ENCODE data around the gene SPRY1.

The SPRY1 gene

DNA sequence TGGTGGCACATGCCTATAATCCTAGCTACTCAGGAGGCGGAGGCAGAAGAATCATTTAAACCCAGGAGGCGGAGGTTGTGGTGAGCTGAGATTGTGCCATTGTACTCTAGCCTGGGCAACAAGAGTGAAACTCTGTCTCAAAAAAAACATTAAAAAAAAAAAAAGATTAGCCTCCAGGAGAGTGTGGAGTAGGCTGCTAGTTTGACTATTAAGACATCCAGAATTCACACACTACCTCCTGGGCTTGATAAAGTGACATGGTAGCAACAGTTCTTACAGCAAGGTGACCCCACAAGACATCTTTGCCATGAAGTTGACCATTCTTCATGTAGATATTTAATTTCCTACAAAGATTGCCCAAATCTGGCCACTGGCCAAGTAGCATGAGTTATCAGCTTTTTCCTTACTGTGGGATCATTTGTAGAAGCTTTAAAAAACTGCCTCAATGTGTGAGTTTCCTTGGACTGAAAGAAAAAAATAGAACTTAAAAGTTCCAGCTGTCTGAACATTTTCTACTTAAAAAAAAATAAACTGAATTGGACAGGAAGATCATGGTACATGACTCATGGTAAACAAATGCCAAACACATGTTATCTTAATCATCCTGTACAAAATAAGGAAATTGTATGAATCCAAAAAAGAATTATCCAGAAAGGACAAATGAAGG lies 35.3 kb upstream of the SPRY1 start:
- no peaks in the 10 kb centered on the region for H3K9me3 Mint-ChIP-seq
- no peak for DNase-seq
- no peak overlapping the region for H3K27ac Mint-ChIP-seq
- H3K27me3 Mint-ChIP-seq: peaks cover 7% of the 10 kb centered on the region
- H3K36me3 Mint-ChIP-seq (ENCODE audit: low read depth): no peaks in the 10 kb centered on the region
- H3K4me1 Mint-ChIP-seq (ENCODE audit: low read depth): no peaks in the 10 kb centered on the region
- no peak overlapping the region for H3K4me3 Mint-ChIP-seq

DNA sequence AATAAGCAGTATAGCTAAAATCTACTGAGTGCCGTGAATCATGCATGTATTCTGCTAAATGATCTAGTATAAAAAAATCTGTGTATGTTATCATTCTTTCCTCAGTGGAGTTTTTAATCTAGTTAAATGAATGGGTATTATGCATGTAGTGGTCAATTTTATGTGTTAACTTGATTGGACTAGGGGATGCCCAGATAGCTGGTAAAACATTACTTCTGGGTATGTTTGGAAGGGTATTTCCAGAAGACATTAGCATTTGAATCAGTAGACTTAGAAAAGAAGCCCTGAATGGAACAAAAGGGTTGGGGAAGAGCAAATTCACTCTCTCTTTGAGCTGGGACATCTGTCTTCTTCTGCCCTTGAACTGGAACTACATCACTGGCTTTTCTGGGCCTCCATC lies 34.5 kb upstream of the SPRY1 start:
- Mint-ChIP-seq H3K36me3 (ENCODE audit: low read depth) (no peaks in the 10 kb centered on the region), H3K9me3 (no peaks in the 10 kb centered on the region), H3K27me3 (peaks cover 7% of the 10 kb centered on the region), H3K4me3 (no peak overlapping the region), H3K27ac (no peak overlapping the region), H3K4me1 (ENCODE audit: low read depth) (no peaks in the 10 kb centered on the region)
- no peak for DNase-seq

DNA sequence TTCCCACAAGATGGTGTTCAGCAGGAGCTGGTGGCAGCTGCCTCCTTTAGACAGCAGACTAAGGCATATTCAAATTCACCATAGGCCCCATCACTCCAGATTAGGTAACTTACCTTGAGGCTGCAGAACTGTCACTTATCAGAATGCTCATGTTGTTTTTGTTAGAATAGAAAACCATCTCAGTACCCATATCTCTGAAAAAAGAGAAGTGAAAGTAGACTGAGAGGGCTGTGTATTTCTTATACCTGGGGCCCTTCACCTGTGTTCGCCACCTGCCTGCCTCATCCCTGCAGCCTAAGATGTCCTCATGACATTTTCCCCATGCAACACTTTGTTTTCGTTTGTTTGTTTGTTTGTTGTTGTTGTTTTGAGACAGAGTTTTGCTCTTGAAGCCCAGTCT lies 32.9 kb upstream of the SPRY1 start:
- peaks cover 4% of the 10 kb centered on the region for H3K27me3 Mint-ChIP-seq
- no peak overlapping the region for H3K27ac Mint-ChIP-seq
- no peak overlapping the region for H3K4me3 Mint-ChIP-seq
- no peaks in the 10 kb centered on the region for H3K4me1 Mint-ChIP-seq (ENCODE audit: low read depth)
- no peaks in the 10 kb centered on the region for H3K9me3 Mint-ChIP-seq
- no peak for DNase-seq
- no peaks in the 10 kb centered on the region for H3K36me3 Mint-ChIP-seq (ENCODE audit: low read depth)

DNA sequence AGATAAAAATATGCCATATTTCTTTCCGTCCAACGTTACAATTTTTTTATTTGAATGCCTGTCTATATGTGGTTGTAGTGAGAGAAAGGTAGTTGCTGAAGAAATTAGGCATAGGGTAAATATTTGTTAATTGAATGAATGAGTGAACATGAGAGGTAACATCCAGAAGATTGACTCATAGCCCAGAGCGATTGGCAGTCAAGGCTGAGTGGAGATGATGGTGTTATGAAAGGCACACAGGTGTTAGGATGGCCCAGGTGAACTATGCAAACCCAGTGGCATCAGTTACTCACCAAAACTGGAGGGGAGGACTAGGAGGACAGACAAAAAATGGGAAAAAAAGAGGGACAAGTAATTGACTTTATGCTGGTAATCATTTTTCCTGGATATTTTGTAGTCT lies 31.7 kb upstream of the SPRY1 start:
- Mint-ChIP-seq H3K27me3 (no peaks in the 10 kb centered on the region), H3K4me1 (ENCODE audit: low read depth) (no peaks in the 10 kb centered on the region), H3K9me3 (no peaks in the 10 kb centered on the region), H3K27ac (no peak overlapping the region), H3K4me3 (no peak overlapping the region), H3K36me3 (ENCODE audit: low read depth) (no peaks in the 10 kb centered on the region)
- no peak for DNase-seq

DNA sequence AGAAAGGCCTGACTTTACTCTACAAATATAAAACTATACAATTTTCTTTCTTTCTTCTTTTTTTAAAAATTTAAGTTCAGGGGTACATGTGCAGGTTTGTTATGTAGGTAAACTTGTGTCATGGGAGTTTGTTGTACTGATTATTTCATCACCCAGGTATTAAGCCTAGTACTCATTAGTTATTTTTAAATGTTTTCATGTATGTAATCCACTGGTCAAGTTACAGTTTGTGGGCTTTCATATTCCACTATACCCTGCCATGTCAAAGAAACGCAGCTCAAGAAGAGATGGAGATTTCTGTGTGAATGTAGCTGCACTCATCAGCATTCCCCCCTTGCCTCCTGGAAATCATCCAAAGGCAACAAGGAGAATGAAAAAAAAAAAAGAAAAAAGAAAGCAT lies 31.2 kb upstream of the SPRY1 start:
- H3K4me1 Mint-ChIP-seq (ENCODE audit: low read depth): no peaks in the 10 kb centered on the region
- no peak overlapping the region for H3K27ac Mint-ChIP-seq
- H3K27me3 Mint-ChIP-seq: no peaks in the 10 kb centered on the region
- no peaks in the 10 kb centered on the region for H3K9me3 Mint-ChIP-seq
- no peaks in the 10 kb centered on the region for H3K36me3 Mint-ChIP-seq (ENCODE audit: low read depth)
- no peak for DNase-seq
- H3K4me3 Mint-ChIP-seq: no peak overlapping the region

DNA sequence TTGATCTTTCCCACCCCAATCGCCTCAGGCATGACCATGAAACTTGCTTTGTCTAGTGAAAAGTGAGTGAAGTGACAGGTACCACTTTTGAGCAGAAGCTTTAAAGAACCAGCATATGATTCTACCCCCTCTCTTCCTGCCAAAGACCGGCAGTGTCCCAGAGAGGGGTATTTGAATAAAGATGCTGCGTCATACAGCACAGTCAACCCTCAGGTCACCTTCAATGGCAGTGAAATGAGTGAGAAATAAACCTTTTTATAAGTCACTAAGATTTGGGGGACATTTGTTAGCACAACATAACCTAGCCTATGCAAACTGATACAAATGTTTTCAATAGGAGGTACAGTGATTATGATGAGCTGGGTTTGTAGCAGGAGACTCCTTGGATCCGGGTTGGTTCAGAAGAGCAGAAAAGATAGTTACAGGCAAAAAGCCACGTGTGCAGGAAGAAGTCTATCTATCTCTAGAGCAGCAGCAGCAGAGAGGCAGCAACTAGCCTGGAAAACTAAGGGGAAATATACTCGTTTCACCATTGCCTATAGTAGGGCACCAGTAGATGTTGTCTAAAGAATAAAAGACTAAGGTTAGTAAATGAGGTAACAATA lies 30.3 kb upstream of the SPRY1 start:
- no peaks in the 10 kb centered on the region for H3K27me3 Mint-ChIP-seq
- DNase-seq: no peak
- no peak overlapping the region for H3K27ac Mint-ChIP-seq
- H3K4me3 Mint-ChIP-seq: no peak overlapping the region
- no peaks in the 10 kb centered on the region for H3K36me3 Mint-ChIP-seq (ENCODE audit: low read depth)
- H3K9me3 Mint-ChIP-seq: no peaks in the 10 kb centered on the region
- H3K4me1 Mint-ChIP-seq (ENCODE audit: low read depth): no peaks in the 10 kb centered on the region

DNA sequence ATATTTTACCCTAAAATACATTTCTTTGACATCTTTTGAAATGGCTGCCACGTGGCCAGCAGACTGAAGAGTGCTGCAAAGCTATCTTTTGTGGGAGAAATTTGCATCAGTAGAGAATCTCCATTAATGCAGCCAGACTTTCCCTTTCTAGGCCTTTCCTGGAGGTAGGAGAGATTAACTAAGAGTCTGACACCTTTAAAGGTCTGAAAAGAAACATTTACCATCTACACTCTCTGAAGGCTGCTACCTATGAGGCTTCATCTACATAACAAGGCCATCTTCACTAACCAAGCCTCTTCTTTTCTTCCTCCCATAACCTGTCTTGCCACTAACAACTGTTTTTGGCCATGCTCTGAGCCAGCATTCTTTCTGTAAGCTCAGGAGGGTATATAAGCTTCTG lies 17.8 kb upstream of the SPRY1 start:
- peaks cover 6% of the 10 kb centered on the region for H3K9me3 Mint-ChIP-seq
- no peaks in the 10 kb centered on the region for H3K36me3 Mint-ChIP-seq (ENCODE audit: low read depth)
- no peak overlapping the region for H3K4me3 Mint-ChIP-seq
- no peaks in the 10 kb centered on the region for H3K4me1 Mint-ChIP-seq (ENCODE audit: low read depth)
- H3K27ac Mint-ChIP-seq: no peak overlapping the region
- H3K27me3 Mint-ChIP-seq: peaks cover 21% of the 10 kb centered on the region
- DNase-seq: no peak

DNA sequence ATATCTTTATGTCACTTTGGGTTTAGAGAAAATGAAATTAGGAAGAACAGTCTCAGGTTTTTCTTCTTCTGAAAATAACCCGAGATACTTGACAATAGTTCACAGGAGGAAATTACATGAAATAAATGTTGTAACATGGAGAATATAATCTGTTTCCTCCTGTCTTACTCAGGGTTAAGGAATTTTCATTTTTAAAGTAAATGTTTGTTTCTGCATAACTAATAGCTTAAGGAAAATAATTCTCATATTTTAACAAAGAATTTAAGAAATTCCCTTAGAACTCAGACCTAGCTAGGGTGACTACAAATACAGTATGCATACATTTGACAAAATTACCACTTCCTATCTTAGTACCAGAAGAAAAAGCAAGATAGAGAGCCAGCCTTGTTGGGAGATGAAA lies 17.2 kb upstream of the SPRY1 start:
- Mint-ChIP-seq H3K4me1 (ENCODE audit: low read depth) (no peaks in the 10 kb centered on the region), H3K27me3 (peaks cover 21% of the 10 kb centered on the region), H3K9me3 (peaks cover 5% of the 10 kb centered on the region), H3K27ac (no peak overlapping the region), H3K4me3 (no peak overlapping the region), H3K36me3 (ENCODE audit: low read depth) (no peaks in the 10 kb centered on the region)
- DNase-seq: no peak

DNA sequence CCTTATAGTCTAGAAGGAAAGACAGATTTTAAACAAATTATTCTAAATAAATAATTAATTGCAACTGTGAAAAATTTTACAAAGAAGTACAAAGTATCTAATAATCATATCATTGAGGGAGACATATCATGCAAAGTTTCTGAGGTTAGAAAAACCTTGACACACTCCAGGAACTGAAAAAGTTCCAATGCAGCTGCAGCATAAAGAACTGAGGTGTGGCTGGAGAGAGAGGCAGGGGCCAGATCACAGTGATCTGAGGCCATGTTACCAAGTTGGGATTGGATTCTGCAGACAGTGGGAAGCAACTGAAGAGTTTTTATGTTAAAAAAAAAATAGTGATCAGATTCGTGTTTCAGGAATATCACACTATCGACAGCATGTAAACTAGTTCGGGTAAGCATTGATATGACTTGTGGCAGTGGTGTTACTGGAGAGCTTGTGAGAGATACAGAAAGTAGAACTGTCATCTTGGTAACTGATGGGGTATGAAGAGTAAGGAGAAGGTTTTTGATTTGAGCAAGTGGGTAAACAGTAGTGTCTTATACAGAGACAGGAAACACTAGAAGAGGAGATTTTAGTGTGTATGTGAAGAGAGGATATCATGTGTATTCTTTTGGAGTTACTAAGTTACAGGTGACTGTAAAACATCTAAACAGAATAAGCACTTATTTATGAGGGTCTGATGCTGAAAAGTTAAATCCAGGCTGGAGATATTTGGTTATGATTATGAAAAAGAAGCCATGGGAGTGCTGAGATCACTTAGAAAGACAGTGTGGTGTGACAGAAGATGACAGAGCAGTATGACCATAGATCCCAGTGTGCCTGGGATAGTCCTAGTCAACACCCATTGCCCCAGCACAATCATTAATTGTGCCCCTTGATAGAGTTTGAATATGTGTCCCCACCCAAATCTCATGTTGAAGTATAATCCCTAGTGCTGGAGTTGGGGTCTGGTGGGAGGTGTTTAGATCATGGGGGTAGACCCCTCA lies 15.6 kb upstream of the SPRY1 start:
- no peak overlapping the region for H3K4me3 Mint-ChIP-seq

DNA sequence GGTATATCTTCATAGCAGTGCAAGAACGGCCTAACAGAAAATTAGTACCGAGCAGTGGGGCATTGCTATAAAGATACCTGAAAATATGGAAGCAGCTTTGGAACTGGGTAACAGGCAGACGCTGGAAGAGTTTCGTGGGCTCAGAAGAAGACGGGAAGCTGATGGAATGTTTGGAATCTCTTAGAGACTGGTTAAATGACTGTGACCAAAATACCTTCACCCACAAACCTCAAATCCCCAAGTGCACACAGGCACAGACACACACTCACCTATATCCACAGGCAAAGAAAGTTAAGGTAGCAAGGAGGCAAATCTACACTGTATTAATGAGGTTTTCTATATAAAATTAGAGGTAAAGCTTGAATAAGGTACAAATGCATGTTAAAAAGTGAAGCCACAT lies 14.6 kb upstream of the SPRY1 start:
- Mint-ChIP-seq H3K27me3 (peaks cover 23% of the 10 kb centered on the region), H3K27ac (no peak overlapping the region), H3K4me3 (no peak overlapping the region), H3K9me3 (no peaks in the 10 kb centered on the region), H3K36me3 (ENCODE audit: low read depth) (no peaks in the 10 kb centered on the region), H3K4me1 (ENCODE audit: low read depth) (no peaks in the 10 kb centered on the region)
- no peak for DNase-seq

More for the DNA sequence above, 15.6 kb upstream of the SPRY1 start:
- Mint-ChIP-seq H3K27ac (no peak overlapping the region), H3K4me1 (ENCODE audit: low read depth) (no peaks in the 10 kb centered on the region), H3K9me3 (no peaks in the 10 kb centered on the region), H3K36me3 (ENCODE audit: low read depth) (no peaks in the 10 kb centered on the region), H3K27me3 (peaks cover 23% of the 10 kb centered on the region)
- DNase-seq: no peak

DNA sequence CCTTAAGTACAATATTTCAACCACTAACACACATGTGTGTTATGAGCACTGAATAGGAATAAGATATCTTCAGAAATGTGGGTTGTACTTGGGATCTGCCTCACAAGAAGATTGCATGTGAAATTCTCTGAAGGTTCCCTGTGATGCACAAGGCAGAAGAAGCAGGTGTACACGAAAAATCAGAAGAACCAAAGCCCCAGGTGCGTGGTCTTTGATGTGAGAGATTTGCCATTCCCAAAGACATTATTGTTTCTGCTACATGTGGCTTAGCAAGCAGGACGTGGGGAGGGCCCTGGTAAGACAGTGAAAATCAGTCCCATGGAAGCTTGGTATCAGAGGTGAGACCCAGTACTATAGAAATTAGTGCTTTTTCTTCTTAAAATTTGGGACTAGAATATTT lies 13.0 kb upstream of the SPRY1 start:
- no peak for DNase-seq
- no peaks in the 10 kb centered on the region for H3K4me1 Mint-ChIP-seq (ENCODE audit: low read depth)
- H3K27me3 Mint-ChIP-seq: peaks cover 9% of the 10 kb centered on the region
- no peak overlapping the region for H3K4me3 Mint-ChIP-seq
- H3K36me3 Mint-ChIP-seq (ENCODE audit: low read depth): no peaks in the 10 kb centered on the region
- H3K9me3 Mint-ChIP-seq: no peaks in the 10 kb centered on the region
- H3K27ac Mint-ChIP-seq: no peak overlapping the region

DNA sequence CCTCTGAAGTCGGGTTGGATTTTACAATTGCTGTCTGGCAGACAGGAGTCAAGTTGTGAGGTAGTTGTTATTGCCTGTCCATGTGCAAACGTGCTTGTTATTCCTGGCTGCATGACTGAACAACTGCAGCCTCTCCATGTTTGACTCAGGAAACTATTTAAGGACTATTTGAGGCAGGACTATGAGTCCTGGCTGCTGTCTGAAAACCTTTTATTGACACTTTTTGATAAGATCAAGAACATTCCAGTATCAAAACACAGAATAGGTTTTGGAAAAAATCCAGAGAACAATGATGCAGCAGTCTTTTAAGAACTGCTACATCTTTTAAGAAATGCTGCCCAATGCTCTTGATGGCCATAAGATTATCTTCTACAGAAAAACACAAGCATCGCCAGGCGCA lies 10.0 kb upstream of the SPRY1 start:
- Mint-ChIP-seq H3K4me3 (no peak overlapping the region), H3K9me3 (no peaks in the 10 kb centered on the region), H3K27me3 (peaks cover 8% of the 10 kb centered on the region), H3K36me3 (ENCODE audit: low read depth) (no peaks in the 10 kb centered on the region), H3K27ac (no peak overlapping the region), H3K4me1 (ENCODE audit: low read depth) (no peaks in the 10 kb centered on the region)
- DNase-seq: no peak

DNA sequence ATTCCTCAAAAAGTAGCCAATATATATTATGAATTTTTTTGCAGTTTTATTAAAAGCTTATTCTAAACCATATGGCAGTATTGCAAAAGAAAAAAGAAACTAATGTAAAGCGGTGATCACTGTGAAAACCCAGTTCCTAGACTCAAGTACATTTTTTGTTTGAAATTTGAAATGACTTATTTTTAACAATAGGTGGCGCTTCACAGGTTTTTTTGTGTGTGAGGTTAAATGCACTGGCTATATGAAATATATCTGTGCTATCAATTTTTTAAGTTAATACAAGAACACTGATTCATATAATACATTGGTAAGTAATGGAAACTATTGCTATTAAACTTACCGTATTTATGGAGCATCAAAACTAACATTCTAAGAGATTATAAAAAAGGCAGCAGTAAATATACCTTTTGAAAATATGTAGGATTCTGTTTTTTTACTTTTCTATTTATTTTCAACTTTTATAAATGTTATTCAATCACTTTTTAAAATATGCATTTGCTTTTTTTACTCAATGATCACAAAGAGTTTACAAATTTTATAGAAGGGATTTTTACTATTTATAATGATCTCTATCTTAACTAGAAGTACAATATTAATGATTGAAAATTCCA lies 5.6 kb upstream of the SPRY1 start:
- H3K27ac Mint-ChIP-seq: no peak overlapping the region
- H3K36me3 Mint-ChIP-seq (ENCODE audit: low read depth): no peaks in the 10 kb centered on the region
- peaks cover 3% of the 10 kb centered on the region for H3K27me3 Mint-ChIP-seq
- no peak for DNase-seq
- H3K9me3 Mint-ChIP-seq: no peaks in the 10 kb centered on the region
- H3K4me1 Mint-ChIP-seq (ENCODE audit: low read depth): peaks cover 9% of the 10 kb centered on the region
- no peak overlapping the region for H3K4me3 Mint-ChIP-seq

DNA sequence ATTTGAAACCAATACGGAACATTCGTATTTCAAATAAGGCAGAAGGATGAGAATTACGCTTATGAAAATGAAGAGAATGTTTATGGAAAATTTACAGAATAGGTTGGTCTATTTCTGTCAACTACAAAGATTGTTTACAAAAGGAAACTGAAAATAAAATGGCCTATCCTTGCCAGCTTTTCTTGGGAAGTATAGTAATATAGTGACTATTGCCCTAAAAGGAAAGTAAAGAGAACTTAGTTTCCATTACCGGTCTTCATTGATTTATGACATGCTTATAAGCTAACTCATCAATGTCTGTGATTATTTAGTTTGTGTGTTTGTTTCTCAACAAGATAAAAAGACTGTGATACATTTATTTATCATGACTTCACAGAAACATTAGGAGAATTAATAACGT lies 2.9 kb upstream of the SPRY1 start:
- Mint-ChIP-seq H3K27me3 (peaks cover 9% of the 10 kb centered on the region), H3K9me3 (no peaks in the 10 kb centered on the region), H3K4me1 (ENCODE audit: low read depth) (peaks cover 19% of the 10 kb centered on the region), H3K4me3 (no peak overlapping the region), H3K27ac (no peak overlapping the region), H3K36me3 (ENCODE audit: low read depth) (peaks cover 9% of the 10 kb centered on the region)
- no peak for DNase-seq

Measured in activated T-cell treated with anti-CD3 and anti-CD28 coated beads, Interleukin-2, amount 50 U/mL, for 24 hours (primary cell).